Right lobe of liver (tissue), 4 donors: Measurements from ENCODE around the gene SLC25A23.

Experiments
- POLR2A ChIP-seq: fragments of 450-650 bp; IDR thresholded peaks from one replicate; pipeline ENCODE4 v1.6.1; 2017; ENCODE audit warnings: antibody characterized with exemption, mild to moderate bottlenecking
- TF ChIP-seq, protein P1 (sequence below), 4 donors: fragments of 200-600 bp in 3 of 4; fragments of 450-650 bp in 1 of 4; IDR thresholded peaks; one replicate each; pipeline versions ENCODE4 v1.5.1 to v1.8.0; 2016 to 2022; ENCODE audit warnings: antibody characterized with exemption in 4 of 4, mild to moderate bottlenecking in 2 of 4
- donor health status: DM: no; HTN: no; CAD: no.
- donor health status: DM: no; HTN: no; CAD: no.
- donor health status: DM: no; HTN: yes; CAD: no.

DNA sequence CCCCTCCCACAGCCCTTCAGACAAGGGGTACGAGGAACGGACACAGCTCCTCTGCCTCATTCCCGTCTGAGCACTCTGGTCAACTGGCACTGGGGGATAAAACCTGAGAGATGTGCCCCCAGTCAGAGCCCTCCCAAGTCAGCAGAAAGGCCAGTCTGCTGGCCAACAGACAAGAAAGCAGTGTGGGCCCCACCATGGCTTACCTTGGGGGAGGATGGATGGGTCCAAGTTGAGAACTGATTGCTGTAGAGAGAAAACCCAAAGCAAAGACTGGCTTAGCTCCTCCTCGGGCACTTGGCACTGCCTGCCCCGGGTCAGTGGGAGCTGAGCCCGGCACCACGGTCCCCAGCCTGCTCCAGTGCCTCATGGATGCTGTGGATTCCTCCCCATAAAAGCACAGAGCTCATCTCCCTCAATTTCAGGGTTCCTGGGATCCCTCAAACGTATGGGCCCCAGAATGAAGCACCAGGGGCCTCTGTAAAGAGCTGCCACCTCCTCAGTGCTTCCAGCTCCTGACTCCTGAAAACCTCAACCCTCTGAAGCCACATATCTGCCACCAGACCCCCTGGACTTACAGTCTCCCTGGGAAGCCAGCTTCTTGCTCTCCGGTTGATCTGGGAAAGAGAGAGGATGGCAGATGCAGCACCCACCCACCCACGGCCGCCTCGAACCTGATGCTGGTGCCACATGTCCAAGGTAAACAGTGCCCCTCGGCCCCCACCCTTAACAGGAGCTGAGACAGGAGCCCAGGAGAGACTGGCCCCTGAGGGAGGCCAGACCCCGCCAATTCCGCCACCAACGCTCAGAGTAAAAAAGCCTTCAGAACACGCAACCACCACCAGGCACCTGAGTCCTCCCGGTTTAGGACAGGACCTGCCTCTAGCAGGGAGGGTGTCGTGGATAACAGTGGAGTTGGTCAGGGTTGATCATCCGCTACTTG is 38.2 kb downstream of the SLC25A23 start:
- TF ChIP-seq, protein P1, sequence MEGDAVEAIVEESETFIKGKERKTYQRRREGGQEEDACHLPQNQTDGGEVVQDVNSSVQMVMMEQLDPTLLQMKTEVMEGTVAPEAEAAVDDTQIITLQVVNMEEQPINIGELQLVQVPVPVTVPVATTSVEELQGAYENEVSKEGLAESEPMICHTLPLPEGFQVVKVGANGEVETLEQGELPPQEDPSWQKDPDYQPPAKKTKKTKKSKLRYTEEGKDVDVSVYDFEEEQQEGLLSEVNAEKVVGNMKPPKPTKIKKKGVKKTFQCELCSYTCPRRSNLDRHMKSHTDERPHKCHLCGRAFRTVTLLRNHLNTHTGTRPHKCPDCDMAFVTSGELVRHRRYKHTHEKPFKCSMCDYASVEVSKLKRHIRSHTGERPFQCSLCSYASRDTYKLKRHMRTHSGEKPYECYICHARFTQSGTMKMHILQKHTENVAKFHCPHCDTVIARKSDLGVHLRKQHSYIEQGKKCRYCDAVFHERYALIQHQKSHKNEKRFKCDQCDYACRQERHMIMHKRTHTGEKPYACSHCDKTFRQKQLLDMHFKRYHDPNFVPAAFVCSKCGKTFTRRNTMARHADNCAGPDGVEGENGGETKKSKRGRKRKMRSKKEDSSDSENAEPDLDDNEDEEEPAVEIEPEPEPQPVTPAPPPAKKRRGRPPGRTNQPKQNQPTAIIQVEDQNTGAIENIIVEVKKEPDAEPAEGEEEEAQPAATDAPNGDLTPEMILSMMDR (IDR thresholded peaks at IDR 0.05), result no peak
- TF ChIP-seq POLR2A, result no peak
